Testis (tissue), 3 donors: ENCODE measurements around the gene RNF19B. TPM values are rescaled to one million over a fixed set of nuclear protein-coding genes. Genes with fewer than 3 reads are reported as not detected.
A peak's percentile ranks its signal among the peaks of the same experiment; 100 is the strongest.

ENCODE experiments used
- DNase-seq: peaks from one replicate; pipeline ENCODE4 v3.0.0-alpha.2; 2019
- H3K27ac ChIP-seq, 2 donors: fragments of 200-600 bp; sonication (generic); one replicate each; pipeline ENCODE4 v1.5.1; 2019
- H3K27me3 ChIP-seq: fragments of 200-600 bp; sonication (generic); one replicate; pipeline ENCODE4 v1.5.1; 2019
- H3K36me3 ChIP-seq: fragments of 200-600 bp; sonication (generic); one replicate; pipeline ENCODE4 v1.5.1; 2017; ENCODE audit warnings: low read depth; ENCODE audit errors: missing control alignments
- H3K4me1 ChIP-seq: fragments of 200-600 bp; sonication (generic); one replicate; pipeline ENCODE4 v1.5.1; 2019
- H3K4me3 ChIP-seq, 2 donors: fragments of 200-600 bp; sonication (generic); one replicate each; pipeline ENCODE4 v1.5.1; 2017 to 2019
- H3K9me3 ChIP-seq: fragments of 200-600 bp; sonication (generic); one replicate; pipeline ENCODE4 v1.5.1; 2017
- POLR2A ChIP-seq: fragments of 450-650 bp; IDR thresholded peaks from one replicate; pipeline ENCODE4 v1.6.1; 2017; ENCODE audit warnings: antibody characterized with exemption, mild to moderate bottlenecking, moderate library complexity
- WGBS, 2 donors: methylation state at CpG; one replicate each; pipeline ENCODE4 v1.1.5; 2018; 5-methylcytosine and 5-hydroxymethylcytosine counted together
- intact Hi-C: fragments of 100-400 bp; cut with DNase I; formaldehyde crosslinking; loops from one replicate; pipeline ENCODE4 v1.15.1; 2023; ENCODE audit warnings: low total_unique reads
- polyA plus RNA-seq: library from polyadenylated mRNA; stranded (reverse); fragments of 350-450 nt; fragmentation: Illumina TruSeq; extraction: RNeasy Lipid Tissue Mini Kit (QIAGEN cat#74804); gene quantifications from one replicate; pipeline ENCODE4 v1.2.3, GENCODE V29; 2014; ENCODE audit warnings: low read depth, low replicate concordance; ENCODE audit not compliant: insufficient read depth
- total RNA-seq, 2 donors: library from RNA; depleted of rRNA; stranded (reverse); fragments of >200 nt; gene quantifications; one replicate each; pipeline ENCODE4 v1.2.3, GENCODE V29; 2016
- TF ChIP-seq, protein P1 (sequence below), 3 experiments: fragments of 450-650 bp in 2 of 3; fragments of 200-600 bp in 1 of 3; sonication (generic) in 1 of 3; IDR thresholded peaks; one replicate each; pipeline ENCODE4 v1.5.1; 2016 to 2019; ENCODE audit warnings: antibody characterized with exemption in 3 of 3, mild to moderate bottlenecking in 2 of 3, moderate library complexity in 1 of 3

The RNF19B gene
- total and polyA plus RNA-seq, 3 donors from 2014 or later = 140 to 225 (median 141) TPM

DNA sequence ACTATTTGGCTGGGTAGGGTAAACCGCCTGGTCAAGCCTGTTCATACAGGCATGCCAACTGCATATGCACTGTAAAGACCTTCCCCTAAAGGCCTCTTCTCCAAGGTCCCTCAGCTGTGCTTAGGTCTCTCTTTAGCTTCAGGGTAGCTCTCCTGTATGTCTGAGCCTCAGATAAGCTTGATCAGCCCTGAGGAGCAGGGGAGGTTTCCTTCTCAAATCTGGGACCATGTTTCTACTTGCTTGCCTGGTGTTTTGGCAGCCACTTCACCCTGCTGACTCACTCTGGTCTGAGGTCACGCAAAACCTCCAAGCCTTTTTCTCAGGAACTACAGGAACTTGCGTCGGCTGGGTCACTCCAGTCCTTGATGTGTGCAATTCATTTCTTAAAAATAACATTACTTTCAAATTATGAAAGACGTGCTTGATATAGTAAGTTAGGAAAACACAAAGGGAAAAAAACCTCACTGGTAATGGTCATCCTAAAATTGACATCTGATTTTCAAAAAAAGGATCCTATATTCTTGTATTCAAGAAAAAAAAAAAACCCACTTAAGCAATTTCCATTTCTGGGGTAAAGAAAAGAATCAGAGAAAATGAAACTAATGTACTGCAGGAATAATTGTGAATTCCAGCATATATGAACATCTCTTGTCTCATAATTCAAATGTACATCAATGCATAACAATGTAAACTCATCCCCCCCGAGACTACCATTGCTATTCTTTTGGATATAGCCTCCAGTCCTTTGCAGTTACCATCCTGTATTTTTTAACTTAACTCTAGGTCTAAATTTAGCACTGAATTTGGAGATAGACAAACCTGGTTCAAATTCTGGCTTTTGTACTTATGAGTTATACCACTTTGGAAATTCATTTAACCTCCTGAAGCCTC, 24.8 kb upstream of the RNF19B start:
- no peaks in the 10 kb centered on the region for H3K36me3 ChIP-seq
- no peak for TF ChIP-seq POLR2A
- TF ChIP-seq, protein P1, sequence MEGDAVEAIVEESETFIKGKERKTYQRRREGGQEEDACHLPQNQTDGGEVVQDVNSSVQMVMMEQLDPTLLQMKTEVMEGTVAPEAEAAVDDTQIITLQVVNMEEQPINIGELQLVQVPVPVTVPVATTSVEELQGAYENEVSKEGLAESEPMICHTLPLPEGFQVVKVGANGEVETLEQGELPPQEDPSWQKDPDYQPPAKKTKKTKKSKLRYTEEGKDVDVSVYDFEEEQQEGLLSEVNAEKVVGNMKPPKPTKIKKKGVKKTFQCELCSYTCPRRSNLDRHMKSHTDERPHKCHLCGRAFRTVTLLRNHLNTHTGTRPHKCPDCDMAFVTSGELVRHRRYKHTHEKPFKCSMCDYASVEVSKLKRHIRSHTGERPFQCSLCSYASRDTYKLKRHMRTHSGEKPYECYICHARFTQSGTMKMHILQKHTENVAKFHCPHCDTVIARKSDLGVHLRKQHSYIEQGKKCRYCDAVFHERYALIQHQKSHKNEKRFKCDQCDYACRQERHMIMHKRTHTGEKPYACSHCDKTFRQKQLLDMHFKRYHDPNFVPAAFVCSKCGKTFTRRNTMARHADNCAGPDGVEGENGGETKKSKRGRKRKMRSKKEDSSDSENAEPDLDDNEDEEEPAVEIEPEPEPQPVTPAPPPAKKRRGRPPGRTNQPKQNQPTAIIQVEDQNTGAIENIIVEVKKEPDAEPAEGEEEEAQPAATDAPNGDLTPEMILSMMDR (IDR thresholded peaks at IDR 0.05) = no peak
- peak overlapping the region in 1 of 2 donors; percentile 48 for H3K27ac ChIP-seq
- DNase-seq = peak; percentile 80
- H3K4me1 ChIP-seq = peaks cover 30% of the 10 kb centered on the region
- no peaks in the 10 kb centered on the region for H3K9me3 ChIP-seq
- intact Hi-C loops = no loop called here
- no peak overlapping the region for H3K4me3 ChIP-seq
- WGBS, 2 donors = 52 to 53% methylated on average over 6 of the region's 6 CpGs
- no peaks in the 10 kb centered on the region for H3K27me3 ChIP-seq

DNA sequence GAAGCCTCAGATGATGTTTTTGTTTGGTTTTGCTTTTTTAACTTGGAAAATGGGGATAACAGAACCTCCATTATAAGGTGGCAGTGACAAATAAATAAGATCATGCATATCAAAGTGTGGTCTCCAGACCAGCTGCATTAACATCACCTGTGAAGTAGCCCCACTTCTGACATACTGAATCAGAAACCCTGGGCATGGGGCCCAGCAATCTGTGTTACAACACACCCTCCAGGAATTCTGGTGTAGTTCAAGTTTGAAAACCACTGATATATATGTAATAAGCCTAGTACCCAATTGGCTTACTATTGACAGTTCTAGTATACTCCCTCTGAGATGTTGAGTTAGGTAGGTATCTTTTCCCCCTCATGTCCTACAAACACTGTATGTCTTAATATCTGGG, 24.1 kb upstream of the RNF19B start:
- H3K9me3 ChIP-seq = no peaks in the 10 kb centered on the region
- no peak for DNase-seq
- H3K27me3 ChIP-seq = no peaks in the 10 kb centered on the region
- no peak overlapping the region for H3K4me3 ChIP-seq
- H3K36me3 ChIP-seq = no peaks in the 10 kb centered on the region
- intact Hi-C loops = no loop called here
- TF ChIP-seq, protein P1 (IDR thresholded peaks at IDR 0.05) = no peak
- TF ChIP-seq POLR2A = no peak
- peak overlapping the region in 1 of 2 donors; percentile 48 for H3K27ac ChIP-seq
- peaks cover 30% of the 10 kb centered on the region for H3K4me1 ChIP-seq

DNA sequence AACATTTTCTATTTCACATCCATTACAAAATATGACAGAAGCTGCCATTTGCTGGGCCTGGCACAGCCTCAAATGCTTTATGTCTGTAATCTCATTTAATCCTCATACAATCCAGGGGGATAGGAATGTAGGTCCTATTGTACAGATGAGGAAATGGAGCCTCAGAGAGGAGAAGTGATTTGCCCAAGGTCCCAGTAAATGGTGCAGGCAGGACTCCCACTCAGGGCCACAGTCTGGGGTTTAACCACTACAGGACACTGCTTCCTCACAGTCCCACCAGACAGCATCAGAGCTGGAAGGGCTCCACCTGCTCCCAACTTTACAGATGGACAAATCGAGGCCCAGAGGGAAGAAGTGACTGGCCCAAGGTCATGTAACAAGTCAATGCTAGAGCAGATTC, 20.6 kb upstream of the RNF19B start:
- Histone ChIP-seq H3K4me3 (no peak overlapping the region), H3K27me3 (no peaks in the 10 kb centered on the region), H3K27ac (no peak overlapping the region), H3K9me3 (no peaks in the 10 kb centered on the region), H3K4me1 (peaks cover 12% of the 10 kb centered on the region), H3K36me3 (no peaks in the 10 kb centered on the region)
- intact Hi-C loops = no loop called here
- 93 to 100% methylated on average over 1 of the region's 1 CpG for WGBS, 2 donors
- no peak for DNase-seq
- TF ChIP-seq, protein P1 (IDR thresholded peaks at IDR 0.05) = no peak
- no peak for TF ChIP-seq POLR2A

DNA sequence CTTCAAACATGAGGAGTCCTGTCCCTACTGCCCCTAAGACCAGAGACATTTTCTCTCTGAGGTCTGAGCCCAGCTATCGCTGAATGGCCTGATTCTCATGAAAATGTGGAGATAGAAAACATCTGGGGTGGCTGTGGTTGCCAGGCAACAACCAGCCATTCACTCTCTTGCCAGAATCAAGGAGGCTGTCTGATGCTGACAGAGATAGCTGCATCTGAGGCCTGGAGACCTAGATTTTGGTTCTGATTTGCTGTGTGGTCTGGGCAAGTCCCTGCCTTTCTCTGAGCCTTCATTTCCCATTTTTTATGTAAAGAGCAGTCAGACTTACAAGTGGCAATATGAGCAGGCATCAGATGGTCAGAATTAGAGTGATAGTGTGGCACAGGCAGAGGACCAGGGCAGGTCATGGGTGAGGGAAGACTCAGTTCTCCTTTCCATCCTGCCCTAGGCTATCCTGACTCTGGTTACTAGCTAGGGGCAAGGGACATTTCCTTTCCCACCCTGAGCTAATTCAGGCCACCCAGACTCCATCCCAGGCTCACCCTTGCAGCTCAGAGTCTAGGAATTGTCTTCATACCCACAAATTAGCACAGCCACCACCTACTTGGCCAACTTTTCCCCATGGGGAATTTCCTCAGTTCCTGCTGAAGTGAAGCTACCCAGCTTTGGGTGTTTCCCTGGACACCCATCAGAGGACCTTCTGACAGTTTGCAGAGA, 20.0 kb upstream of the RNF19B start:
- 90 to 92% methylated on average over 1 of the region's 1 CpG for WGBS, 2 donors
- intact Hi-C loops = no loop called here
- Histone ChIP-seq H3K27me3 (no peaks in the 10 kb centered on the region), H3K9me3 (no peaks in the 10 kb centered on the region), H3K4me1 (peaks cover 9% of the 10 kb centered on the region), H3K4me3 (no peak overlapping the region), H3K36me3 (no peaks in the 10 kb centered on the region), H3K27ac (no peak overlapping the region)
- TF ChIP-seq, protein P1 (IDR thresholded peaks at IDR 0.05) = no peak
- no peak for TF ChIP-seq POLR2A
- no peak for DNase-seq
